Measurements from ENCODE around the gene DNAI4.
"Not testable (repeated sequence)": the region's sequence is repeated elsewhere in the genome, so short reads cannot be mapped to it uniquely, and the experiment has no call there.

The DNAI4 gene

GRCh38 chr1:66833112-66833511, 91.5 kb downstream of the DNAI4 start:
- DNase-seq (ENCODE audit: low spot score), result no peak

DNA sequence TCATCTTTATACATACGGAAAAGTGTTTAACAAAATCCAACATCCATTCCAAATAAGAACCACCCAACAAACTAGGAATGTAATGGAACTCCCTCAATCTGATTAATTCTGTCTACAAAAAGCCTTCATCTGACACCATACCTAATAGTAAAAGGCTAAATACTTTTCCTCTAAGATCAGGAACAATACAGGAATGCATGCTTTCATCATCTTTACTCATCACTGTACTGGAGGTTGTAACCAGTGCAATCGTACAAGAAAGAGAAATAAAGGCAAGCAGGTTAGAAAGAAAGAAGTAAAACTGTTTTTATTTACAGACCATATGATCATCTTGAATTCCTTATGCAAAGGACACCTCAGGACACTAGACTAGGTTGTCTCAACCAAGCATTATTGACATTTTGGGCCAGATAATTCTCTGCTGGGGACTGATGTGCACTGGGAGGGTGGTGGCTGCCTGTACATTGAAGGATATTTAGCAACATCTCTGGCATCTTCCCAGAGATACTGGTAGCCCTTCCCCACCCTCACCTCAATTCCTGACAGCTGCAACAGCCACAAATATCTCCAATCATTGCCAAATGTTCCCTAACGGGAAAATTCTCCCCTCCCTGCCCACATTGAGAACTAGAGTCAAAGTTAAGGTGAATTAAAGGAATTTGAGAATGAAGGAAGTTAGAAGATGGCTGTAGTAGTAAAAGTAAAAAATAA, 93.0 kb downstream of the DNAI4 start:
- DNase-seq (ENCODE audit: low spot score), result no peak

DNA sequence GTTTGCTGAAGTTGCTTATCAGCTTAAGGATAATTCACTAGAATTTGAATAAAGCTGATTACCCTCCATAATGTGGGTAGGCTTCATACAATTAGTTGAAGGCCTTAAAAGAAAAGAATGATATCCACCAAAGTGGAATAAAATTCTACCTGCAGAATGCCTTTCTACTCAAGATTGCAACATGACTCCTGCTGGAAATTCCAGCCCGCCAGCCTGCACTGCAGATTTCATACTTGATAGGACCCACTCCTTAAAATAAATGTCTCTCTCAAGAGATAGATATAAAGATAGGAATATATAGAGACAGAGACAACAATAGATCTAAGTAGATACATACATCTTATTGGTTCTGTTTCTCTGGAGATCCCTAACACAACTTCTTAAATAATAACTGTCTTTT, 99.9 kb downstream of the DNAI4 start:
- DNase-seq (ENCODE audit: low spot score), result no peak

DNA sequence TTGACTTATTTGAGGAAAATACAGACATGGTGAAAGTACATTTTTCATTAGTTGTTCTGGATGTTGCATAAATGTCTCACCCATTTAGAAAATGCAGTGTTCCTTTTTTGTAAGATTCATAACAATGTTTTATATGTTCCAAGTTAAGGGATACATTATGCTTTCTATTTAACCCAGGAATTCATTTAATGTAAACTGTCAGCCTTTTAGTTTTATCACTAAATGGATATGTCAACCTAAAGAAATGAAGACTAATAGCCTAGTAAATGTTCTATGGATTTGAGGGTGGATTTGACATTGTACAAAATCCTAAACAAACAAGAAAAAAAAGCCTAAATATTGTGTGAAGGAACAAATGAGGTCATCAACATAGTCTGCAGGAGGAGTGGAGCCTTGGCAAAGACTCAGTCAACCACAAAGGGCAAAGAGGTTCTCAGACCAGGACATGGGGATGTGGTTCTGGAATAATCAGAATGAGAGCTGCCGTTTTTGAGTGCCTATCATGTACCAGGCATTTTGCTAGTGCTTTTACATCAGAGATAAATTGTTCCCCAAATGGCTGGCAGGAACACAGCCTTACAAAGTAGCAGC, 114.8 kb downstream of the DNAI4 start:
- DNase-seq (ENCODE audit: low spot score), result no peak

DNA sequence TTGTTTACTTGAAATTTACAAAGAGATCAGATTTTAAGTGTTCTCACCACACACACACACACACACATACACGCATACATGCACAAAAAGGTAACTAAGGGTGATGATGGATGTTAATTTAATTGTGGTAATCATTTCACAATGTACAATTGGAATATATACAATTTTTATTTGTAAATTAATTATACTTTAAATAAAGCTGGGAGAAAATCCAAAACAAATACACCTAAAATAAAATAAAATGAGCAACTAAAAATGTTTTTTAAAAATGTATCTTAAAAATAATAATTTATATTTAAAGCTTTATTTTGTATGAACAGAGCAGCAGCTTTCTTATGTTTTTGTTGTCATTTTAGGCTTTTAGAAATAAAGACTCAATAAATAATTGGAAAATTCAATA, 115.4 kb downstream of the DNAI4 start:
- DNase-seq (ENCODE audit: low spot score), result no peak

GRCh38 chr1:66795839-66796238, 128.8 kb downstream of the DNAI4 start:
- DNase-seq (ENCODE audit: low spot score), result not testable (repeated sequence)

GRCh38 chr1:66791621-66792610, 132.7 kb downstream of the DNAI4 start:
- DNase-seq (ENCODE audit: low spot score), result no peak

DNA sequence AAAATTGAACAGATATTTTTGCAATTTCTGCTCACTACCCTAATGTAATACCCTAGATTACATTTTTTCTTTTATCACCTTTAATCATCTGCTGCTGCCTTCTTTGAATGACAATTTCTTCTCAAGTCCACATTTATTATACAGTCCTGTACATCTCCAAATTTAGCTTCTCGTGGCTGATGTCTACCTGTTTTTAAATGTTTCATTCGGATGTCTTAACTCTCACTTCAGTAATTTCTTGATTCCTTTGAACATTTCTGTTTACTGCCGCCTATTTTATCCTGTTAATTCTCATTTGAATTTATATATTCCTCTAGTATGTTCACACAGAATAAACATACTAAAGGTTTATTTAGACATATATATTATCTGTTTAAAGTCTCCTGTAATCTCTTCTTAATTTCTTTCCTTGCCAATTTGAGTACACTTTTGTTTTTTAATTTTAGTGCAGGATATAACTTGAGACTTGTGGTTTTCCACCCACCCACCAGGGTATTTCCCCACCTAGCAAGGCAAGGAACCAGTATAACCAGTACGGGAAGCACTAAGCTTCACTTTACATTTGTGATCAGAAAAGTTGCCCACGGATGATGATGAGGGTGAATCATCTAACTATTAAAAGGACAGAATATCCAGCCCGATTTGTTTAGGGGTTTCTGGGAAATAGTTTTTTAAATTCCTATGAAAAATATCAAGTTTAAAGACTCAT, 136.3 kb downstream of the DNAI4 start:
- DNase-seq (ENCODE audit: low spot score), result no peak

GRCh38 chr1:66787641-66788040, 137.0 kb downstream of the DNAI4 start:
- DNase-seq (ENCODE audit: low spot score), result no peak

- not testable (repeated sequence) for DNase-seq (ENCODE audit: low spot score)
These were observed 138.9 kb downstream of the DNAI4 start for GRCh38 chr1:66785800-66786199.

- DNase-seq (ENCODE audit: low spot score), result no peak
These were observed 145.1 kb downstream of the DNAI4 start for GRCh38 chr1:66779475-66780078.

DNA sequence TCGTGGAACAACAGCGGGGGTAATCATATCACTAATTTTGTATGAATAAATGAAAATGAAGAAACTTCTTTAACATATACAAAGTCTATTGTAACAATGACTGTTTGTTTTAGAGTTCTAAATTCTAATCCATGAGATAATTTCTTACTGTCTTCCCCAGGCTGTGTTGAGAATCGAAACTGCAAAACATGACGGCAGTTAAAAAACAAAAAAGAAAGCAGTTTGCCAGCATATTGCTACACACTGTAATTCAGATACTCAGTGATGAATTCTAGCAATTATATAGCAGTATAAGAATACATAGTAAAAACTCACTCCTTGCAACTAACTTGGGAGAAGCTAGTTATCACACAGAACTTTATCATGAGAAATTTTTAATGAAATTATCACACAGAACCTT, 145.7 kb downstream of the DNAI4 start:
- no peak for DNase-seq (ENCODE audit: low spot score)

DNA sequence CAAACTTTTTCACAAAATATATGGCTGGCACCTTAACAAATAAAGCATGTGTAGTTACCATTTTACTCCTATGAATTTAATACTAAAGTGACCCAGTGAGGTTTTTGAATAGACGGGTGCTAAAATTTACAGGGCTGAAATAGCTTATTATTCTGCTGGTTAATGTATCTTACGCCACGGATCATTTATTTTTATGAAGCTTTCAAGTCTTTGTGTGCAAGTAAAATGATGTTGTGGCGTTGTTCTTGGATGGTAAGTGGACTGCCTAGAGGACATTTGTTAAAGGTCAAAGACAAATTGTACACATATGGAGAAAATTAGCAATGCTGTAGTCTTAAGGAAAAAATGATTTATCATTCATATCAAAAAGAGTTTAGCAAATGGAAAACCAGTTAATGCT, 146.4 kb downstream of the DNAI4 start:
- no peak for DNase-seq (ENCODE audit: low spot score)

GRCh38 chr1:66777831-66778230, 146.8 kb downstream of the DNAI4 start:
- DNase-seq (ENCODE audit: low spot score), result no peak

DNA sequence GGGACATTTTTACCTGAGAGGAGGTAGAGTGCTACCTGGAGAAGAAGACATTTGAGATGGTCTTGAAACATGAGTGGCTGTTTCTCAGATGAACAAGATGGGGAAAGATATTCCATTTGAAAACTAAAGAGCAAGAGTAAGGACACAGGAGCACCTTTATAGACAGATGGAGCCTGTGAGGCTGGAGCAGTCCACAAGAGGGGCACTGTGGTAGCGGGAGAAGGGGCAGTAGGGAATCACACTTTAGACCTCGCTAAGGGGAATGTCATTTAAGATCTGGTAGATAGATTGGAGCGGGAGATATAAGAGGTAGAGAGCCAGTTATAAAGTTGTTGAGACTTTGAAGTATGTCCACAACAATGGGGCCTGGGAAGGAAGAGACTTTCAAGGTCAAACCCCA, 149.0 kb downstream of the DNAI4 start:
- no peak for DNase-seq (ENCODE audit: low spot score)

- no peak for DNase-seq (ENCODE audit: low spot score)
These were observed 150.2 kb downstream of the DNAI4 start for GRCh38 chr1:66774438-66774837.

GRCh38 chr1:66773227-66773626, 151.4 kb downstream of the DNAI4 start:
- DNase-seq (ENCODE audit: low spot score), result no peak

DNA sequence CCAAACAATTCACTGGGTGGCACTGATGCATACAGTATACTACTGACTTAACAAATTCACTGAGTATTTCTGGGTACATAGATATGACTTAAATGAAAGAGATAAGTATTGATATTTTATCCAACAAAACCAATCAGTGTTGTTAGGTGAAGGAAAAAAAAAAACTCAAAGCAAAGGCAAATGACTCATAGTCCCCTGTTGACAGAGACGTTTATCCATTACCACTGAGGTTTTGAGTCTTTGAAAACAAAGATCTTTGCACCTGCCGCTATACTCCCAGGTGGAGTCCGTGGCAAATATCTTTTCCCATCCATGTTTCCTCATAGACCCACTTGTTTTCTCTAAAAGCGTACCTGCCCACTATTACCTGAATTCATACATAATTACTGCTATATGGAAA, 154.0 kb downstream of the DNAI4 start:
- no peak for DNase-seq (ENCODE audit: low spot score)

GRCh38 chr1:66770240-66770639, 154.4 kb downstream of the DNAI4 start:
- no peak for DNase-seq (ENCODE audit: low spot score)

GRCh38 chr1:66769512-66770229, 155.0 kb downstream of the DNAI4 start:
- no peak for DNase-seq (ENCODE audit: low spot score)

- no peak for DNase-seq (ENCODE audit: low spot score)
These were observed 155.7 kb downstream of the DNAI4 start for GRCh38 chr1:66768965-66769364.

Data from D341Med (cell line).